DMS153 treated with DMSO at 0.1 percent for 48 hours (cell line): ENCODE data around the gene GATAD2A.
"Not testable (repeated sequence)": the region's sequence is repeated elsewhere in the genome, so short reads cannot be mapped to it uniquely, and the experiment has no call there.

Experiments
- DNase-seq: peaks from one replicate; lab custom pipeline; 2025; ENCODE audit not compliant: unreplicated experiment; lab: John Stamatoyannopoulos, UW

Gene GATAD2A

DNA sequence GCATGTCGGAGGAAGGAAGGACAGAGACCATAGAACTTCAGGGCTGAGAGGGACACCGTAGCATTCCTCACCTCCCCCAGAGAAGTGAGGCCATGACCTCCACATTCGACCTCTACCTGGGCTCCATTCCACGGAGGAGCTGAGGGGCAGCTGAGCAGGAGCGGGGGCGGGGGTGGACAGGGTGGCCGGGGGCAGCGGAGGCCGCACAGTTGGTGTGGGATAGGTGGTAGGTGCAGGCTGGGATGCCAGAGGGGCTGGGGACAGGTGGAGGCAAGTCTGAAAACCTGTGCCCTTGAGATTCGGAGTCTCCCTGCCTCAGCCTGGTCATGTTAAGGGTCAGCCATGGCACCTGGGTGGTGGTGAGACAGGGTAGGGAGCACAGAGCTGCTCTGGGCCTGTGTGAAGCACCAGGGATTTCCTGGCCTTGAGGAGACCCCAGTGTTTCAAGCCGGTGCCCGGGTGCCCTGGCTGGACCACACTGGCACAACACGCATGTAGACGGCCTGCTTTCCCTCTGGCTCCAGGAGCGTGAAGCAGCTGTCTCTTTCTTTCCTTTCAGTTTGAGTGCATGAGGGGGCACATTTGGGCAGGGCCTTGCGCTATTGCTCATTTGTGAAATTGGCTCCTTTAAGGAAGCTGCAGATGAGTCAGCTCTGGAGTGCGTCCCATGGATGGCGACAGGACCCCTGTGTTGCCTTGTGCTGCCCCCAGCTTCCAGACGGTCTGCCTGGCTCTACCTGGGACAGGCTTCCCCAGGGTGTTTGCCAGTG lies 58.1 kb downstream of the GATAD2A start:
- DNase-seq = no peak

DNA sequence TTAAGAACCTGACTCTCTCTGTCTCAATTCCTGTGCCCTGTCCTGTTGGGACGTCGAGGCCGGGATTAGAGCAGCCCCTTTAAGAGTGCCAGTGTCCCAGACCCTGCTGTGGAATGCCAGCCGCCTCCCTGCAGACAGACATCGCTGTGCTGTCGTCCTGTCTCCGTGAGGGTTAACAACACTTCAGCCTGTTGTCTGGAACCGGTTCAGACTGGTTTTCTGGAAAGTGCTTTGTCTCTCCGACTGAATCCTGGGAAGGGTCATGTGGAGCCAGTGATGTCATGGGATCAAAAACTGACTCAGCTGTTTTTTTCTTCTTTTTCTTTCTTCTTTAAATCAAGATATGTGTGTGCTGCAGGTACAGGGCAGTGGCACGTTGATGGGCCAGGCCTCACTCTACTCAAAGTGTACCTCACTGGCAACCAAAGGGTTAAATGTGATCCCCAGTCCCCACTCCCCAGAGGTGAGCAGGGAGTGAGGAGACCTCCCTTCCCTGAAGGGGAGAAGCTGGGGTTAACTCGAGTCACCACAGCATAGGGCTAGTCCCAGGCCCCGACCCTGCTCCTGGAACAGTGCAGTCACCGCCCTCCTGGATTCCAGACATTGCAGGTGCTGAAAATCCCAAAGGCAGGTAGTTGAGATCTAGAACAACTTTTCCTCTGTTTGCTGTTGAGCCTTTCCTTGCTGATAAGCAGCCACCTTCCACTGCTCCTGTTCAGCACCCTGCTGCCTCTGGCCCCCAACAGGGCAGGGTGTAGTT lies 59.0 kb downstream of the GATAD2A start:
- DNase-seq = no peak

DNA sequence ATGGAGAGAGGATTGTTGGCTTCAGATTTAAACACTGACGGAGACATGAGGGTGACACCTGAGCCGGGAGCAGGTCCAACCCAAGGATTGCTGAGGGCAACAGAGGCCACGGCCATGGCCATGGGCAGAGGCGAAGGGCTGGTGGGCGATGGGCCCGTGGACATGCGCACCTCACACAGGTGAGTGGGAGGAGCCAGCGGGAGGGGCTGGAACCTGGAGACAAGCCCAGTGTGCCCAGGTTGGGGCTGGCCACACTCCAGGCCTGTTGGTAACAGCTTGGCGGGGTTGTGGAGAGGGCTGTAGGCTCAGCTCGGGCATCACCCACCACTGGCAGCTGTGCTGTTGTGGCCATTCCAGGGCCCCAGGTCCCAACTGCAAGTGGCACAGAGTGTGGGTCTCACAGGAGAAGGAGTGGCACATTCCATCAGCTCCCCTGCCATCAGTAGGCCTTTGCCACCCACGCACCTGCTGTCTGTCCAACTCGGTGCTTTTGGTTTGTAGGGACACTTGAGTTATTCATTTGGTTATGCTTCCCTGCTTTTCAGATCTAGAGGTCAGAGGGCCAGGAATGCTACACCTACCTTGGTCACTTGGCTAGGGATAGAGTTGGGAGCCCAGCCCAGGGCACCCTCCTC lies 60.1 kb downstream of the GATAD2A start:
- DNase-seq = no peak

DNA sequence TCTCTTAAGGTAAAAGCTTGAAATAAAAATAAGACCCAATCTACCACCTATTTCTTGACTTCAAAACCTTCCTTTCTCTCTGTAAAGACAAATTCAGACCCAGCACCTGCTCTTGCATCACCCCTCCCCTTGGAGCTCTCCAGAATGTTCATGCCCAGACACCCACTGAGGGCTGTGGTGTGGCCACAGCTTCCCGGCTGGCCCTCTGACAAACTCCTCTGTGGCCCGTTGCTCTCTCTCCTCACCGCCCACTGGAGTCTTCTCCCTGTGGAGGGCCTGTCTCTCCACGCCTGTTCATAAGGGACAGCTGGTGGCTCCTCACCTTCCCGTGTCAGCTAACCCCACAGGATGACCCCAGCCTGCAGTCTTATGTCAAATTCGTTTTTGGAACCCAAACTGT lies 60.7 kb downstream of the GATAD2A start:
- no peak for DNase-seq

DNA sequence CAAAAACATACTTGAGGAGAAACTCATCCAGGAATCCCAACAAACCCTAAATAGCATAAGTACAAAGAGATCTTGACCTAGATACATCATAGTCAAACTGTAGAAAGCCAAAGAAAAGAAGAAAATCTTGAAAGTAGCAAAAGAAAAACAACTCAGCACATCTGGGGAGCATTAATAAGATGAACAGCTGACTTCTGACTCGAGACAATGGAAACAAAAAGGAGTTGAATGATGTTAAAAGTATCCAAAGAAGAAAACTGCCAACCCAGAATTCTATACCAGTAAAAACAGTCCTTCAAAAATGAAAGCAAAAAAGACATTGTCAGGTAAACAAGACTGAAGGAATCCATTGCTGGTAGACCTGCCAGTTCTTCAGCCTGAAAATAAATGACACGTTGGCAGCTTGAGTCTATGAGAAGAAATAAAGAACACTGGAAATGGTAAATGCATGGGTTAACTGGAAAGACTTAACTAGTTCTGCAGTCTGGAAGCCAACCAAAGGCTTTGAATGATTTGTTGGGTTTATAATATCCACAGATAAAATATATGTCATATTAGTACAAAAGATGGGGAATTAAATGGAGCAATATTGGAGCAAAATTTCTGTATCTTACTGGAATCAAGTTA lies 63.1 kb downstream of the GATAD2A start:
- DNase-seq = no peak

DNA sequence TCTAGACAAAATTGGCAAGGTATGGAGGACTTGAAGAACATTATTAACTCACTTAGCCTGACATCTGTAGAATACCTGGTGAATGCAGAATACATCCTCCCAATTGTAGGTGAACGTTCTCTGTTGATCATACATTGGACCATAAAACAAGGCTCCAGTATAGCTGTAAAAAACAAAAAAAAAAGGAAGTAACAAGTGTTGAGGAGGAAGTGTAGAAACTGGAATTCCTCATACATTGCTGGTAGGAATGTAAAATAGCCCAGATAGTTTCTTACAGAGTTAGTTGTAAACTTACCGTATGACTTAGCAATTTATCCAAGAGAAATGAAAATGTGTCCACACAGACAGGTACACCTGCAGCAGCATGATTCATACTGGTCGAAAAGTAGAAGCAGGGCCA lies 65.1 kb downstream of the GATAD2A start:
- DNase-seq = no peak

DNA sequence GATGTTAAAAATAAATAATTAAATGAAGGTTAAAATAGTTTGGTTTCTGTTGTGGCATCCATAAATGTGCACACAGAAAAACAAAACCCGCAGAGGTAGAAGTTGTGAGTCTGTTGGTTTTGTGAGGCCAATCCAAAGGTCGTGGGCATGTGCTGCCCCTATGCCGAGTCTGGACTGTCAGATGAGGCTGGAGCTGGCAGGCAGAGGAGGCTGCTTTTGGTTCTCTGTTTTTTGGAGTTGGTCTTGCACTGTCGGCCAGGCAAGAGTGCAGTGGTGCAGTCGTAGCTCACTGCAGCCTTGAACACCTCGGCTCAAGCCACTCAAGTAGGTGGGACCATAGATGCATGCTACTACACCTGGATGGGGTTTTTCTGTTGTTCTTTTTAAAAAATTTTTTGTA lies 66.2 kb downstream of the GATAD2A start:
- DNase-seq = no peak

DNA sequence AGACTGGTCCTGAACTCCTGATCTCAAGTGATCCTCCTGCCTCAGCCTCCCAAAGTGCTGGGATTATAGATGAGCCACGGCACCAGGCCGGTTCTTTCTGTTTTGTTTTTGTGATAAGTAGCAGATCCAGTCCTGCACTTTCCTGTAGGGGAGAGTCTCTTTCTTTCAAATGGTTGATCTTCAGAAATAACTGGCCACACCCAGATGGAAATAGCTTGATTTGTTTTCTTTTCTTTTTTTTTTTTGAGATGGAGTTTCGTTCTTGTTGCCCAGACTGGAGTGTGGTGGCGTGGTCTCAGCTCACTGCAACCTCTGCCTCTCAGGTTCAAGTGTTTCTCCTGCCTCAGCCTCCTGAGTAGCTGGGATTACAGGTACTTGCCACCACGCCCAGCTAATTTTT lies 66.6 kb downstream of the GATAD2A start:
- not testable (repeated sequence) for DNase-seq

DNA sequence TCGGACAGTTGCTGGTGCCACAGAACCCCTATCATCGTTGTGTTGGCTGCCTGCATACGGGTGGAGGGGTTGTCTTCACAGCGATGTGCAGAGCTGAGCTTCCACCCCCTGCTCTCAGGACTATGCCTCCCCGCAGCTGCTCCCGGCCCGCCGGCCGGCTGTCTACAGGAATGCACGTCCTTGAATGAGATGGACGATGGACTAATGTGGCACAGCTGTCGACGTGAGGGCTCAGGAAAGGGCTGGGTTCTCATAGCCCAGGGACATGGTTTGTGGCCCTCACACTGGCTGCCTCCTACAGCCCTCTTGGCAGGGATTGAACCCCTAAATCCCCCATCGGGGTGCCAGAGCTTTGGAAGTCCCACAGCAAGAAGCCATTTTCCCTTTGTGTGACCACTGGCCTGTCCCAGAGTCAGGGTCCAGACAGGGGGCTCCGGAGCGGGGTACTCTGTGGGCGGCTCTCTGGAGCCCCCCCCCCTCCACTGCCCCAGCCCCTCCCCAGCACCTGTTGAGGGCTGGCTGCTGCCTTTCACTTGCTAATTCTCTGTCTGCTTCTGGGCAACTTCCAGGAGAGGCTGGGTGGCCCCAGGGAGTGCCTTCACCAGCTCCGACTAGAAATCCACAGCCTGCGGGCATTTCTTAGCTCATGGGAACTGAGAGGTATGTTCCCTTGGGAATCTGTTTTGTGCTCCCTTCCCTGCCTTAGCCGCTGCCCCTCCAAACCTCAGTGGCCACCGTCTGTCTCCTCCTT lies 69.7 kb downstream of the GATAD2A start:
- no peak for DNase-seq

DNA sequence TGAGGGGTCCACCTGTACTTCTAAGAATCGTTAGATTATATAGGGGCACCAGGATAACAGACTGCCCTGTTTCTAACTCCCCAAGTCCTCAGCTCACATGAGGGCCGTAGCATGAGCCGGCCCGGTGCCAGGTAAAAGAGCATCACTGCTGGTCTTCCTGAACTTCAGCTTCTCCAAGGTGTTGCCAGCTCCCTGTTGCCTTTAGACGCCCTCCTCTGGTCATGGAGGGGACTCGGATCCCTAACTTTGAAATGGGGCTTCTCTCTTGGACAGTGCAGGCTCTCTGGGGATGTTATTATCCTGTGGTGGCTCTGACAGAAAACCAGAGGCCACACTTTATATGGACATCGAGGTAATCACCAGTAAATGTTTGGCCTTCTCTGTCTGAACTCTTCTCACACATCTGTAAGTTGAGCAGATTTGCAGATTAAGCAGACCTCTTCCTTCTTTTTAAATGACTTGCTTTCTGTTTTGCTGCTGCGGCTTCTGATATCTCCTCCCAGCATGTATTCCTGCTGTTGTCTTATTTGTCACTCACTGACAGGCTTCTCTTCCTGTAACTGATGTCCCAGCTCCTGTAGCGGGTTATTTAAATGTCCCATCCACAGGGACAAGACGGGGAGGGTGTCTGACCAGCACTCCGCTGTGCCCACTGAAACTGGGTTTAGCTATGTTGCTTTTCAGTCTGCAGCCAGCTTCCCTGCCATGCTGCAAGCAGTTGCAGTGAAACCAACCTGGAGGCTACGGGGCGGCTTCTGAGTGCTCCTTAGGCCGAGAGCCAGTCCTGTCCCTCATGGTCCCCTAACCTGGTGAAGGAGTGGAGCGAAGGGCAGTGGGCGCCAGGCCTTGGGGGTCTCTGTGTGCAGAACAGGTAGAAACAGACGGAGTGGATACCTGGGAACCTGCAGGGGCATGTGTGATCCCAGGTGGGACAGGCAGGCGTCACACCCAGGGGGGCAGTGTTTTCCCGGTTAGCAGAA lies 70.7 kb downstream of the GATAD2A start:
- no peak for DNase-seq

DNA sequence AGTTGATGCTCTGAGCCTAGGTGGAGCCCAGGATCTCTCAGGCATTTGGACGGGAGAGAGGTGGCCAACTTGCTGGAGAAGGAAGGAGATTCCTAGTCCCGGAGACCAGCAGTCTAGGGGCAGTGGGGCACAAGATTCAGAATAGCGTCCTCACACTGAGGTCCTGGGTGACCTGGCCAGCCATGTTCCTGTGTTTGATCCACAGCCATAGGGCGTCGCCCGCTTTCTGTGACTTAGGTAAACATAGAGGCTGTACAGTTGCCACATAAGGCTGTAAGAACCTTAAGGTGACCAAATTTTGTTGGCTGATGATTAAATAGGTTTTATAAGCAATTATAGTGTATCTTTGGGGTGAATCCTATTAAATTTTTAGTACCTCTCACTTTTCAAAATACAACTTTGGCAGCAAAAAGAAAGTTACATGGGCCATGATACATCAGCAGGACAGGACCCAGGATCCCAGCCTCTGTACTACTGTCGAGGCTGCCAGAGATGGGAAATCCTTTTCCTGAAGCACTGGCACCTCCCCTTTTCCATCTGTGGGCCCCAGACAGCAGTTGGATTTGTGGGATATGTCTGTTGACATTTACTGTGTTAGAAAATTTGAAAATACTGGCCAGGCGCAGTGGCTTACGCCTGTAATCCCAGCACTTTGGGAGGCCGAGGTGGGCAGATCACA lies 72.4 kb downstream of the GATAD2A start:
- DNase-seq = no peak

DNA sequence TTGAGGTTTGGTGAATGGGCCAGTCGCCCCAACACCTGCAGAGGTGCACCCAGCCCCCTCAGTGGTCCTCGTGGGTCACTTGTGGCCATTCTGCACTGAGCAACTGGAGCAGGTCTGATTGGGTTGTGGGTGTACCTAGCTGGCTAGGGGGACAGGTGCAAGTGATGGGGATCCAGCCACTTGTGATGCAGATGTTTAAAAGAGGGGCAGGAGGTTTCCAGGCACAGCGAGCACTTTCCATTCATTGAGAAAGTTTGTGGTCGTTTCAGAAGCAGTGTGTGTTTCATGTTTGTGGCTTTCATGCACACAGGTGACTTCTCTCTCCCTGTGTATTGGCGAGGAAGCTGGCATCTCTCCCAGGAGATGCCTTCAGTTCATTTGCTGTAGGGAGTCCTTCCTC lies 75.2 kb downstream of the GATAD2A start:
- DNase-seq = no peak

DNA sequence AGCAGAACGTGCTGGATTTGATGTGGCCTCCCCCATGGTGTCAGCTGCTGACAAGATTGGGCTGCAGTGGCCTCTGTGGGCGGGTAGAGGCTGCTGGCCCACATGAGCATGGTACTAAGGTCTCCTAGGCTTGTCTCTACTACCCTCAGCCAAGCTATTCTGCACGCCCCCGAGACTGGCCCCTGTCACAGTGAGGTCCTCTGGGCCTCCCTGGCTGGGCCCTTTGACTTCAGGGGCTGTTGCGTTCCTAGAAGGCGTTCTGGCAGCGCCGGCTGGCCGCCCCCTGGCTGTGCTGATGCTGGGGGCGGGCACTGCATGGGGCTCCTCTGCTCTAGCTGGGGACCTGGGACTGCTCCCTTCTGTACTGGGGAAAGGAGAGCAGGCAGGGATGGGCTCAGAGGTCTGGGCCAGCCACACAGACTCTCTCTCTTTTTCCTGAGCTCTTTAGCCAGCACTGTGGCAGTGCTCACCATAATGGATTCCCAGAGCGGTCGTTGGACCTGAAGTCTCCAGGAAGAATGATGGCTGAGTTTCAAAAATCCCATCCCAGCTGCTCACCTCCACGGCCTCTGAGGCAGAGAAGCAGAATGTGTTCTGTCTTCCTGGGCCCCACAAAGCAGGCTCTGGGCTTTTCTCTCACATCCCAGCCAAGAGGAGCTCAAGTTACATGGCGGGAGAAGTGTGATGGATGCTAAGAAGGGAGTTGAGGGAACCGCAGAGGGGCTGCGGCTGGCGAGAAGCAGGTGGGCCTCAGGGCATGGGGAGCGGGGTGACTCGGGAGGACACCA lies 77.5 kb downstream of the GATAD2A start:
- DNase-seq = no peak

DNA sequence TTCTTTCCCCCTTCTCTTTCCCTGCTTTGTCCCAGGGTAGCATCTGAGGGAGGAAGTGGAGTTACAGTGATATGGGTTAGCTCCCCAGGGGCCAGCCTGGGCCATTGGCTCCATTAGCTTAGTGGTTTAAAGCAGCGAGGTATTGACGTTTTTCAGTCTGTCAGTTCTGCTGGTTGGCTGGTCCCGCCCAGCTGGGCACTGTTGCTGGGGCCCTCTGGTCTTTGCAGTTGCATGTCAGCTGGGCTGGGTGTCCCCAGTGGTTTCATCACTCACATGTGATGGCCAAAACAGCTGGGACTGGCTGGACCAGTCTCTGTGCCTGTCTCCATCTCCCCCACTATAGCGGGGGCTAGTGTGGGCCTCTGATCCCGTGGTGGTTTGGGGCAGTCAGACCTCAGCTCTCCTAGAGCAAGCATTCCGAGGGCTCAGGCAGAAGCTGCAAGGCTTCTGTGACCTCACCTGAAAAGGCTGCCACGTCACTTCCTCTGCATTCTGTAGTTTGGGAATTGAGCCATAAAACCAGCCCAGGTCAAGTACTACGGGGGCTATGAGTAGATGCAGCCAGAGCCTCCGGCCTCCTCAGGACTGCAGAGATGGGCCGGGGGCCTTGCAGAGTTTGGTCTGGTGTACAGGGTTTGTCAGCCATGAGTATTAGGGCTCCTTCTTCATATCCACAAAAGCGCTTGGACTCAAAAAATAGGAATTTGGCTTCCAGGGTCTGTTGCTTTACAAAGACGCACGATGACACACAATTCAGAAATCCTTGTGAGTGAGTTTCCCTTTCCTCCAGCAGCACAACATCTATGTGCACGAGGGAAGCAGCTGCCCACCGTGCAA lies 79.9 kb downstream of the GATAD2A start:
- DNase-seq = no peak

DNA sequence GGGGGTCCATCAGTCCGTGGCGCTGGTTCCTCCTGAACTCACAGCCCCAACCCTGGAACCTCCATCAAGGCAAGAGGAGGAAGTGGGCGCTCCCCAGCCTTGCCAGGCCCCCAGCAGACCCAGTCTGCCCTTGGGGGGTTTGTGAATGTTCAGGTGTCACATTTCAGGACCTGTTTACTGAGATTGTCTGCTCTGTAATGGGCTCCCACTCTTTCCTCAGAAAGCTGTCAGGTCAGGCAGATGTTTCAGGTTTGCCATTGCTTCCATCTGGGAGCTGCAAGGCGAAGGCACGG lies 80.5 kb downstream of the GATAD2A start:
- no peak for DNase-seq

DNA sequence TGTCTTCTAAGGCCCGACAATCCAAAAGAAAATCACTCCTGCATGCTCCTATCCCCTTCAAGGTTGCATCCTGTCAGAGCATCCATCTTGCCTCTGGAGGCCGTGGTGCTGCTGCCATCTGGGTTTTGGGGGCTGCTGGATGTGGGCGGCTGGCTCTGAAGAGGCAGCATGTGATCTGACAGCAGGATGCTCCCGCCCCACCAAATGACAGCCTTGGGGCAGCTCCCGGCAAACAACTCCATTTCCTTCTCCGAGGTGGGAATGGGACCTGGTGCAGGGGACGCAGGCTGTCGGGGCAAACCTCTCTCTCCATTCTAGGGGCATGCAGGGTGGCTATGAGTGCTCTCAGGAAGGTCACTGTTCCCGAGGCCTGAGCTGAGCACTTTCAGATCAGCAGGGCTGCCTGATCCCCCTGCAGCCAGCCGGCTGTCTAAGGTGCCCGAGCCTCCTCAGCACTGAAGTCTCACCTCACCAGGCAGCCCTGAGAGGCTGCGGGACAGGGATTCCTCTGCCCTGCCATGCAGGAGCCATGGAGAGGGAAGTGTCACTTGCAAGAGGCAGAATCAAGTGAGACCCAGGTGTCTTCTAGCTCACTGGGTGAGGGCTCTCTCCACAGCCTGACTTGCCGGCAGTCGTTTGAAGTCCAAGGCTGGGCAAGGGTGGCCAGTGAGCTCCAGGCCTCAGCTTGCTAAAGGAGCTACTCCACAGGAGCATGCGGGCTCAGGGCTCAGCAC lies 81.0 kb downstream of the GATAD2A start:
- DNase-seq = no peak
